GM20431 (cell line): ENCODE results near the gene JMJD4.
"Not testable (repeated sequence)": the region's sequence is repeated elsewhere in the genome, so short reads cannot be mapped to it uniquely, and the experiment has no call there.

Experiments used
- in situ Hi-C: fragments of 300-500 bp; cut with MseI, MboI; formaldehyde crosslinking; loops from one replicate; pipeline ENCODE4 v1.15.0; 2020; ENCODE audit warnings: low sequenced_read_pairs; ENCODE audit not compliant: unreplicated experiment

JMJD4 gene

DNA sequence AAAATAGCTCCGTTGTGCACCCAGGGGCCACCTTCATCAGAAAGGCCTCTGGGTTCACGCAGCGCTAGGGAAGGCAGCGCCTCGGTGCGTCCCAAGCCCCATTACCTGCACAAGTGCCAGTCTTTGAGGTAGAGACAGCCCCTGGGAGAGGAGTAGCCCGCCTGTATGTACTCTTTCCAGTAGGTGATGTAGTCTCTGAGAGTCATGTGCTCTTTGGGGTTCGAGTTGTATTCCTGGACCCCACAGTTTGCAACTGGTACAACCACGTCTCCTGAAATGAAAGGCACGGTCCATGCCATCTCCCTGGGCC, 601 bp downstream of the JMJD4 start:
- in situ Hi-C loops, result no loop called here

GRCh38 chr1:227733751-227734545, 1.2 kb downstream of the JMJD4 start:
- in situ Hi-C loops, result no loop called here

- in situ Hi-C loops, result no loop called here
Measured at GRCh38 chr1:227733309-227733705, 1.8 kb downstream of the JMJD4 start.

DNA sequence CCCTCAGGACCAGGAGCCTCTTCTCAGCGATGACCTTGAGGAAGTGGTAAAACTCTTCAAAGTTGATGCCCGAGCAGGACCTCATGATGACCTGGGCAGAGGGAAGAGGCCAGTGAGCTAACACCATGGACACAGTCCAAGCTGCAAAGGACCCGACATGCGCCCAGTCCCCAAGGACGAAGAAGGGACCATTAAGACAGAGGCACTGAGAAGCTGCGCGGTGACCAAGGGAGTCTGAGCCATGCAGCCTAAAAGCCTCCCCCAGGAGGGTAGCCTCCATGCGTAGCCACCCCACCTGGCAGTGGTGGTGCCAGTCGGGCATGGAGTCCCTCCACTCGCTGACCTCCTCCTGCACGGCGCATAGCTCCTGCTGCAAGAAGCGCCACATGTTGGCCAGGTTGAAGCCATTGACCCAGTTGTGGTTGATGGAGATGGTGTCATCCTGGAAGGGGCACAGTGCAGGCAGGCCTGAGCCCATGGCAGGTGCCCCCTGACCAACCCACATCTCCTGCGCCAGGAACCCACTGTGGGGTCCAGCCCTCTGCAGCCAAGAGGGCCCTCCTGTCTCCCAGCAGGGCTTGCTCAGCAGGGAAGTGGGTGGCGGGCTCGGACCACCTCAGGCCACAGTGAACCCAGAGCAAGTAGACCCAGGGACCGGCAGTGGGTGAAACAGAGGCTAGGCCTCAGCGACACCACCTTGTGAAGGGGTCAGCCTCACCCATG, 2.4 kb downstream of the JMJD4 start:
- in situ Hi-C loops, result no loop called here

GRCh38 chr1:227731696-227732585, 3.2 kb downstream of the JMJD4 start:
- in situ Hi-C loops, result no loop called here

DNA sequence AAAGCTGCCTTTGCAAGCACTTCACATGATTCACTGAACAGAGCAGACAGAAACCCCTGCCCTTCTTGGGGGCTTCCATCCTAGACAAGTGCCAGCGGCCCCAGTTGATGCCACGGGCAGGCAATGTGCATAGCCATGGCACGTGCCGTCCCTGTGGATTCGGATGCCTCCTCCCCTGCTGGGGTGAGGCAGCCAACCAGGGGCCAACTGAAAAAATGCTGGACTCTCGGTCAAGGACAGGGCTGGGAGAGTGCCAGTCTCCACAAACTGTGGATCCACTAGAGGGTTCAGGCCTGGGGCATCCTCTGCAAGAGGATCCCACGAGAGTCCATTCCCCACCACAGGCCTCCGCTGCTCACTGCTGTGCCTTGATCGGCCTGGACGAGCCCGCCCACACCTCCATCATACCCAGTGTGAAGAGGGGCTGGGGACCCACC, 3.8 kb downstream of the JMJD4 start:
- in situ Hi-C loops, result no loop called here

DNA sequence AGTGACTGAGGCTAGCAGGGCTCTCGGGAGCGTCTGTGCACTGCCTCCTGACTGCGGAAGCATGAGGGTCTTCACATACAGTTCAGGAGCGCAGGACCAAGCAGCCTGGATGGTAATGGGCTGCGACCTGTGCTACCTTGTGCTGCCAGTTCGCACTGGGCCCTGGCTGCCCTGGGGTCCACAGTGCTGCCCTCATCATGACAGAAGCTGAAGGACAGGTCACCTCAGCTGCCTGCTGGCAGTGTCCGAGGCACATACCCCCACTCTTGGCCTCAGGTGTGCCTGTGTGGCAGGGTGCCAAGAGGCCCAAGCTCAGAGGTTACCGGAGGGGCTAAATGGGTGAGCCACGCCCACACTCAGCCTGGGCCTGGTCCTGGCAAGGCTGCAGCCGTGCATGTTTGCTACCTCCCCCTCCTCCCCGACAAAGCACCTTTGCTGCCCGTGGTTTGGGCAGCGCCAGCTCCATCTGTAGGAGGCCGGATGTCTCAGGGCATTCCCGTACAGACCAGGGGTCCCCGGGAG, 4.4 kb downstream of the JMJD4 start:
- in situ Hi-C loops, result no loop called here

GRCh38 chr1:227729881-227730629, 5.0 kb downstream of the JMJD4 start:
- in situ Hi-C loops, result no loop called here

DNA sequence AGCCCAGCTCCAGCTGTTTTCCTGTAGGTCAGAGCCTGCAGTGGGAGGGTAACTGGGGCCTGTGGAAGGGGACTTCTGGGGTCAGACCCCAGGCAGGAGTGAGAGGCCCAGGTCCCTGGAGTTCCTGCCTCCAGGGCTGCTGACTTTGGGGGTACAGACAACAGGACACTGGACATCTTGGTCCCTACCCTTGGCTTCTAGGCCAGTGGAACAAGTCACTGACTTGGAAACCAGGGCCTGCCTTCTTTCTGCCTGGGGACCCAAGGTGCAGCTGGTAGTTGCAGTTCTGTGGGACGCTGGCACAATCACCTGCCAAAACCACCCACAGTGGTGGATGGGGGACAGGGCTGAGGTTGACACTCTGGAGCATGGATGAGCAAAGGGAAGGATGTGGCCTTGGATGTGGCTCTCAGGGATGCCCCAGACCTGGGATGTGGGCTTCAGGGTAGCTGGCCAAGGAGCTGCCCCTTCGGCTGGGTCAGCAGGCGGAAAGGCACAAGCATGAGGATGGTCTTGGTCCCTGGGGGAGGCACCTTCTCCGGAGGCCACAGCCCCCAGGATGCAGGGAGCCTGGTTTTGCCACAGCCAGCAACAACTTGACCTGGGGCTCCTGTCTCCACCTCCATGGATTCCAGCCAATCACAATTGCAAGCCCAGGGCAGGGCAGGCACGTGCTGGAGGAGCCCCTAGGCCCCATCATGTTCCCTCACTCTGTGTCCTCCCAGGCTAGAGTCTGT, 5.8 kb downstream of the JMJD4 start:
- in situ Hi-C loops, result no loop called here

DNA sequence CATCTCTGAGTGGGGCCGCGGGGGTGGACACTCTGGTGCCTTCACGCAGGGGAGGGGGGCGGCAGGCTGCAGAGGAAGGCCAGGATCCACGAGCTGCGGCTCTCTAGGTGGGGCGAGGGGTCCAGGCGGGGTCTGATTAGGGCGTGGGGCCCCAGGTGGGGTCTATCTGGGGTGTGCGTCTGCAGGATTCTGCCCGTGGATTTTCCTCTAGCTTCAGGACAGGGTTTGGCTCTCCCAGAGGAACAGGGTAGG, 6.3 kb downstream of the JMJD4 start:
- in situ Hi-C loops, result no loop called here

DNA sequence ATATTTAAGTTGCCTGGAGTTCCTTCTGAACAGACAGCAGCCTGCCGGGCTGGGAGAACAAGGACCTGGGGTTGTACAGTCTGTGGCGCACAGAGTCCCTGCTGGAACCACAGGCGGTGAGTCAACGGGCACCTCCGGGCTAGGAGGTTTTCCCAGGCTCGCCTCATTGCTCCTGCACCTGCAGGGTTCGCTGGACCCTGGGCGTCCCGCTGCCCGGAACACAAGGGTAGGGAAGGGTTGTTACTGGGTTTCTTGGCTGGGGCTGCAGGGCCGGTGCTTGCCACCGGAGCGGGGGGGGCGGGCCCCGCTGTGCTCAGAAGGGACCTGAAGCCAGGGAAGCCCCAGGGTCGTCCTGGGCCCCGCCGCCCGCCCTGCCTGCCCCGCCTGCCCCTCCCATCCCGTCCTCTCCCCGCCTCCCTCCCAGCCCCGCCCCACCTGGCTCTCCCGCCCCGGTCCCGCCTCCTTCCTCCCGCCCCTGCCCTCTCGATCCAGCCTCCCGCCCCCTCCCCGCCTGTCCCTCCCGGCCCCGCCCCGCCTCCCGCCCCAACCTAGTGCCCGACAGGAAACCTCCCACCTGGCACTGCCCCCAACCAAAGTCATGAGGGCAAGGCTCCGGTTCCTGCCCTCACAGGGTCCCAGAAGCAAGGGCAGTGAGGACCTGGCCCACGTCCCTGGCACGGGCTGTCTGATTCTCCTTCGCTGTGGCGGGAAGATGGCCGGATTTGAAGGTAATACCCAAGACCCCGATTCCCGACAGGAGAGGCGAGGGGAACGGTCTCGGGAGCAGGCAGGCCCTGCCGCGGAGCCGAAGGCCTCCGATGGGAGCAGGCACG, 6.8 kb downstream of the JMJD4 start:
- in situ Hi-C loops, result no loop called here

DNA sequence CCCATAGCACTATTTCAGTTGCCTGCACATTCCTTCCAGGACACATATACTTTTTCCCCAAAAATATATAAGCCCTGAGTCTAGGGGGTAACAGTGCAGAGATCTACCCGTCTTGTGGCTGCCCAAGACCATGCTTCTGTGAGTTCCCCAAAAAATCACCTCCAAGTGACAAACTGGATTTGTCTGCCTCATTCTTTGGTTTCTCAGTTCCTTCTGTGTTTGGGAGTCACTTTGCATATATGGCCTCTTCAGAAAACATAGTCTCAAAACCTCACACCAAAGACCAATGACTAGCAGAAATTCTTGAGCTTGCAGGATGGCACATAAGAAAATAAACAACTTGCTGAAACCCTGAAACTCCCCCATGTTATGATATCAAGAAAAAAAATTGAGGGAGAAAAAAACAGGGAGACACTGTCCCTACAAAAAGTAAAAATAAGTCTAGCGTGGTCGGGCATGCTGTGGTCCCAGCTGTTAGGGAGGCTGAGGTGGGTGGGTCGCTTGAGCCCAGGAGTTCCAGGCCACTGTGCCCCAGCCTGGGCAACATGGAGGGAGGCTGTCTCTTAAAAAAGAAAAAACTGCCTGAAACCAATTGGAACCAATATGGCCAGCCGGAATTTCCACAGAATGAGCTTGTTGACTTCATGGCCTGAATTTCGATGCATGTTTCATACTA, 8.0 kb downstream of the JMJD4 start:
- in situ Hi-C loops, result no loop called here

DNA sequence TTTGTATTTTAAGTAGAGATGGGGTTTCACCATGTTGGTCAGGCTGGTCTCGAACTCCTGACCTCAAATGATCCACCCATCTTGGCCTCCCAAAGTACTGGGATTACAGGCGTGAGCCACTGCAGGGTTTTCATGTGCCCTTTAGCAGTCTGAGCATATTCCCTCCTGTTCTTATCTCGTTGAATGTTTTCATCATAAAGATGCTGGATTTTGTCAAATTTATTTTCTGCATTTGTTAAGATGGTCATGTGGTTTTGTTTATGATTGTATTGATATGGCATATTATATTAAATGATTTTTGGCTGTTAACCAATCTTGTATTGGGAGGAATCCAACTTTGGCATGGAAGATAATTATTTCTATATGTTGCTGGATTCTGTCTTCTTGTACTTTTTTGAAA, 8.8 kb downstream of the JMJD4 start:
- in situ Hi-C loops, result no loop called here

DNA sequence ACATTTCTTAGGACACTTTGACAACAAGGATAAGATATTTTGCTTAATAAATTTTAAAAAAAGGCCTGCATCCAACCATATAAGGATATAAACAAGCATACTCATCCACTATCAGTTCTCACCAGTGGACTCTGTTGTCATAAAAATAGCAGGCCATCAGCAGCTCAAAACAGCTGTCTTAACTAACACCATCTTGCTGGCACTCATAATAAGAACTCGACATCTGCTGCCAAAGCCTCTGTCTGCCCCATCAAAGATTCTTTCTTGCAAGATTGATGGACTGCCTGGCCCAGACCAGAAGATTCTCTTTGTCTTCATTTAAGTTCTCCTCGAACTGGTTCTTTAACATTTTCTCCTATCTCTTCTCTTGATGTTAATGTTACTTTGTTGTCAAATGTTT, 10.1 kb downstream of the JMJD4 start:
- in situ Hi-C loops, result no loop called here

DNA sequence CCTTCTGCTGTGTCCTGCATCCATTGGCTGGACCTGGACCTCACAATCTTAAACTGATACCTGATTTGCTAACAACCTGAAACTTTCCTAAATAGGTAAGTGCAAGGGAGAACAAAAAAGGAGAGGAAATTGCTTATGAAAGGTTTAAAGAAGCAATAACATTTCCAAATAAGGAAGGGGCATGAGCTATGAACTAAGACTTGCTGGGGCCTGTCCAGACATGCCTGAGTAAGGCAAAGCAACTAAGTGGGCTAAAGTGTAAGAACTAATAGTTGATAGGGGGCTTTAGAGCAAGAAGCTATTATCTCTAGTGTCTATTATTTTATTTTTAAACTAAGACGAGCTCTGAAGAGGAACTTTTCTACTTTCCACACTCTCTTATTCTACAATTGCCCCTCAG, 11.6 kb downstream of the JMJD4 start:
- in situ Hi-C loops, result no loop called here

- in situ Hi-C loops, result no loop called here
Measured at GRCh38 chr1:227718932-227719331, 16.2 kb downstream of the JMJD4 start.

GRCh38 chr1:227712648-227713047, 22.5 kb downstream of the JMJD4 start:
- in situ Hi-C loops, result no loop called here

- in situ Hi-C loops, result not testable (repeated sequence)
Measured at GRCh38 chr1:227710474-227710873, 24.6 kb downstream of the JMJD4 start.
